ENCODE measurements around the gene PLA2G6.

DNA sequence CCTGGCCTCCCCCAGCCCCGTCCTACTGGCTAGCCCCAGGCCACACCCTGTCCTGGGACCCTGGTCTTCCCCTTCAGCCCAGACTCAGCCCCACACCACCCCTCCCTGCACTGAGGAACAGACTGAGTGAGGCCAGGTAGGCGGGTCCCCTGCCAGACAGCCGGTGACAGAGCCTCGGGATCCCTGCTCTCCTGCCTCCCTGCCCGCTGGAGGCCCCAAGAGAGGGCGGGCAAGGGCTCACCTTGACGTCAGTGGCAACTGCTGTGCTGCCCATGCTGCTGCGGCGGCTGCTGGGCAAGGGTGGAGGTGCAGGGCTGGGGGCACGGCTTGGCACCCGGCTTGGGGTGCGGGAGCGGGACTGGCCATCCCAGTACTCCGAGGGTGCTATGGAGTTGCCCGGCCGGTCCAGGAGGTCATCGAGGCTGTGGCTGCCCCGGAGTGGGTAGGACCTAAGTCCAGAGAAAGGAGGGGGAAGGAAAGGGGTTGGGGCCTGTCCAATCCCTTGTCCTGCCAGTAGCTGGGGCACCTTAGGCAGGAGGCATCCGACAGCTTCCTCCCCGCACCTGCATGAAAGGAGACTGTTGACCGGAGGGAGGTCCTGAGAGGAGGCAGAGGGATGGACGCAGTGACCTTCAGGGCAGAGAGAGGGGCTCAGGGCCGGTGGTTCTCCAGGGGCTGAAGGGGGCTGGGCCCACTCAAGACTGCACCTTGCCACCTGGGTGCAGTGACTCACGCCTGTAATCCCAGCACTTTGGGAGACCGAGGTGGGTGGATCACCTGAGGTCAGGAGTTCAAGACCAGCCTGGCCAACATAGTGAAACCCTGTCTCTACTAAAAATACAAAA is 95.4 kb downstream of the PLA2G6 start:
- TF ChIP-seq CTCF (tag by site-specific recombination; IDR thresholded peaks at IDR 0.05): no peak
- TF ChIP-seq PBX3 (CRISPR knock-in tag; IDR thresholded peaks at IDR 0.05): no peak
- TF ChIP-seq ZNF677 (tag by site-specific recombination; IDR thresholded peaks at IDR 0.05): no peak
- no peak for TF ChIP-seq YY2 (tag by site-specific recombination; IDR thresholded peaks at IDR 0.05)
